OCI-LY3 (cell line): Measurements from ENCODE around the gene TRIP4.

Source experiments
- EZH2phosphoT487 ChIP-seq: fragments of 200-600 bp; shearing (Covaris generic); IDR thresholded peaks from 2 replicates; pipeline ENCODE4 v1.6.1; 2018; ENCODE audit warnings: antibody characterized with exemption, mixed run types, low read depth
- TF ChIP-seq, protein P1 (sequence below): fragments of 200-600, 300-600 bp; sonication (generic); IDR thresholded peaks from 2 replicates; pipeline ENCODE4 v1.5.1; 2014; ENCODE audit warnings: antibody characterized with exemption, low read length, low read depth

DNA sequence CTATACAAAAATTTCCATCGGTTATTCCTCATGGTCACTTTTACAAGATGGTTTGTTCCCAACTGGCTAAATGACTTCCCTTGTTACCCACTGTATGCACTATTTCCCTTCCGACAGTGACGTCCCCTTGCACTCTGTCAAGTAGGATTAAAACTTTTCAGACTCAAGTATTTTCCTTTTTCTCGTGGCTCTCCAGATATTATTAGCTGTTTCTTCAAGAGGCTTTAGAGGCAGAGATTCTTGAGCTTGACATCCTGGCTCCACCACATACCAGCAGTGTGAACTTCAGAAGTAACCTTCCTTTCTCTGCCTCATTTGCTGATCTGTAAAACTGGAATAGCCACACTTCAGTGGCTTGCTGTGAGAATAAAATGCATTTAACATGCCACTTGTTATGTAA lies 45.7 kb upstream of the TRIP4 start:
- no peak for TF ChIP-seq EZH2phosphoT487
- TF ChIP-seq, protein P1, sequence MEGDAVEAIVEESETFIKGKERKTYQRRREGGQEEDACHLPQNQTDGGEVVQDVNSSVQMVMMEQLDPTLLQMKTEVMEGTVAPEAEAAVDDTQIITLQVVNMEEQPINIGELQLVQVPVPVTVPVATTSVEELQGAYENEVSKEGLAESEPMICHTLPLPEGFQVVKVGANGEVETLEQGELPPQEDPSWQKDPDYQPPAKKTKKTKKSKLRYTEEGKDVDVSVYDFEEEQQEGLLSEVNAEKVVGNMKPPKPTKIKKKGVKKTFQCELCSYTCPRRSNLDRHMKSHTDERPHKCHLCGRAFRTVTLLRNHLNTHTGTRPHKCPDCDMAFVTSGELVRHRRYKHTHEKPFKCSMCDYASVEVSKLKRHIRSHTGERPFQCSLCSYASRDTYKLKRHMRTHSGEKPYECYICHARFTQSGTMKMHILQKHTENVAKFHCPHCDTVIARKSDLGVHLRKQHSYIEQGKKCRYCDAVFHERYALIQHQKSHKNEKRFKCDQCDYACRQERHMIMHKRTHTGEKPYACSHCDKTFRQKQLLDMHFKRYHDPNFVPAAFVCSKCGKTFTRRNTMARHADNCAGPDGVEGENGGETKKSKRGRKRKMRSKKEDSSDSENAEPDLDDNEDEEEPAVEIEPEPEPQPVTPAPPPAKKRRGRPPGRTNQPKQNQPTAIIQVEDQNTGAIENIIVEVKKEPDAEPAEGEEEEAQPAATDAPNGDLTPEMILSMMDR: no peak
